GM19372 (cell line): ENCODE measurements around the gene KRT74.

Experiments used
- ATAC-seq: cut with Tn5 transposase; IDR thresholded peaks from one replicate; pipeline ENCODE4 v1.9.1; 2021; ENCODE audit warnings: mild to moderate bottlenecking, low read depth, moderate library complexity; ENCODE audit not compliant: unreplicated experiment

Gene KRT74

GRCh38 chr12:52577316-52577715, 3.7 kb upstream of the KRT74 start:
- ATAC-seq = no peak

- no peak for ATAC-seq
Measured at GRCh38 chr12:52575948-52576347, 2.3 kb upstream of the KRT74 start.

GRCh38 chr12:52575256-52575655, 1.6 kb upstream of the KRT74 start:
- ATAC-seq = no peak

- no peak for ATAC-seq
Measured at GRCh38 chr12:52573306-52573705, 337 bp downstream of the KRT74 start.

- ATAC-seq = no peak
Measured at GRCh38 chr12:52570511-52570910, 3.1 kb downstream of the KRT74 start.

GRCh38 chr12:52568111-52568510, 5.5 kb downstream of the KRT74 start:
- no peak for ATAC-seq

- no peak for ATAC-seq
Measured at GRCh38 chr12:52566847-52567291, 6.8 kb downstream of the KRT74 start.

- no peak for ATAC-seq
Measured at GRCh38 chr12:52564582-52564981, 9.1 kb downstream of the KRT74 start.

- ATAC-seq = no peak
Measured at GRCh38 chr12:52561880-52562449, 11.7 kb downstream of the KRT74 start.

GRCh38 chr12:52559979-52560378, 13.7 kb downstream of the KRT74 start:
- ATAC-seq = no peak

- ATAC-seq = no peak
Measured at GRCh38 chr12:52558781-52559445, 14.7 kb downstream of the KRT74 start.

- no peak for ATAC-seq
Measured at GRCh38 chr12:52557476-52557875, 16.2 kb downstream of the KRT74 start.

GRCh38 chr12:52555577-52555976, 18.1 kb downstream of the KRT74 start:
- ATAC-seq = no peak

GRCh38 chr12:52552681-52553195, 20.9 kb downstream of the KRT74 start, which contains the start of gene KRT71:
Gene KRT71, minus strand, starts transcription at chr12:52553145. Its CDS starts 68 bp downstream, at chr12:52553077.
- no peak for ATAC-seq

GRCh38 chr12:52552055-52552454, 21.6 kb downstream of the KRT74 start:
- ATAC-seq = no peak

- ATAC-seq = no peak
Measured at GRCh38 chr12:52551216-52551865, 22.3 kb downstream of the KRT74 start.

GRCh38 chr12:52546126-52546525, 27.5 kb downstream of the KRT74 start:
- ATAC-seq = no peak

- no peak for ATAC-seq
Measured at GRCh38 chr12:52543985-52544883, 29.4 kb downstream of the KRT74 start.

- no peak for ATAC-seq
Measured at GRCh38 chr12:52542785-52543318, 30.8 kb downstream of the KRT74 start.

- ATAC-seq = no peak
Measured at GRCh38 chr12:52542157-52542556, 31.5 kb downstream of the KRT74 start.
